Fibroblast of the aortic adventitia (primary cell): ENCODE results near the gene SLITRK2. TPM values are rescaled to one million over a fixed set of nuclear protein-coding genes. Genes with fewer than 3 reads are reported as not detected.

Experiments used
- DNase-seq: peaks from one replicate; pipeline ENCODE4 v3.0.0-alpha.2; 2010; ENCODE audit warnings: low read depth
- H3K4me3 ChIP-seq: 2 replicates; pipeline ENCODE4 v1.5.1; 2011; ENCODE audit warnings: low read depth, mild to moderate bottlenecking, control low read depth, low read length, moderate library complexity
- small RNA-seq: library from RNA; depleted of rRNA; stranded (forward); fragments of <200 nt; gene quantifications from one replicate; pipeline ENCODE3, GENCODE V24; 2012
- total RNA-seq: library from RNA; depleted of rRNA; stranded (reverse); fragments of >200 nt; gene quantifications from 2 replicates; pipeline ENCODE4 v1.2.3, GENCODE V29; 2012; ENCODE audit warnings: low replicate concordance
- TF ChIP-seq, protein P1 (sequence below): IDR thresholded peaks from 2 replicates; pipeline ENCODE4 v1.5.1; 2011; ENCODE audit warnings: mild to moderate bottlenecking, low read length, control low read depth, inconsistent platforms; ENCODE audit not compliant: insufficient read depth

The SLITRK2 gene
- total RNA-seq, 1 donor: not detected

GRCh38 chrX:145853181-145853580 is 35.6 kb downstream of the SLITRK2 start:
- TF ChIP-seq, protein P1, sequence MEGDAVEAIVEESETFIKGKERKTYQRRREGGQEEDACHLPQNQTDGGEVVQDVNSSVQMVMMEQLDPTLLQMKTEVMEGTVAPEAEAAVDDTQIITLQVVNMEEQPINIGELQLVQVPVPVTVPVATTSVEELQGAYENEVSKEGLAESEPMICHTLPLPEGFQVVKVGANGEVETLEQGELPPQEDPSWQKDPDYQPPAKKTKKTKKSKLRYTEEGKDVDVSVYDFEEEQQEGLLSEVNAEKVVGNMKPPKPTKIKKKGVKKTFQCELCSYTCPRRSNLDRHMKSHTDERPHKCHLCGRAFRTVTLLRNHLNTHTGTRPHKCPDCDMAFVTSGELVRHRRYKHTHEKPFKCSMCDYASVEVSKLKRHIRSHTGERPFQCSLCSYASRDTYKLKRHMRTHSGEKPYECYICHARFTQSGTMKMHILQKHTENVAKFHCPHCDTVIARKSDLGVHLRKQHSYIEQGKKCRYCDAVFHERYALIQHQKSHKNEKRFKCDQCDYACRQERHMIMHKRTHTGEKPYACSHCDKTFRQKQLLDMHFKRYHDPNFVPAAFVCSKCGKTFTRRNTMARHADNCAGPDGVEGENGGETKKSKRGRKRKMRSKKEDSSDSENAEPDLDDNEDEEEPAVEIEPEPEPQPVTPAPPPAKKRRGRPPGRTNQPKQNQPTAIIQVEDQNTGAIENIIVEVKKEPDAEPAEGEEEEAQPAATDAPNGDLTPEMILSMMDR: no peak
- DNase-seq: no peak
- no peak overlapping the region for H3K4me3 ChIP-seq

DNA sequence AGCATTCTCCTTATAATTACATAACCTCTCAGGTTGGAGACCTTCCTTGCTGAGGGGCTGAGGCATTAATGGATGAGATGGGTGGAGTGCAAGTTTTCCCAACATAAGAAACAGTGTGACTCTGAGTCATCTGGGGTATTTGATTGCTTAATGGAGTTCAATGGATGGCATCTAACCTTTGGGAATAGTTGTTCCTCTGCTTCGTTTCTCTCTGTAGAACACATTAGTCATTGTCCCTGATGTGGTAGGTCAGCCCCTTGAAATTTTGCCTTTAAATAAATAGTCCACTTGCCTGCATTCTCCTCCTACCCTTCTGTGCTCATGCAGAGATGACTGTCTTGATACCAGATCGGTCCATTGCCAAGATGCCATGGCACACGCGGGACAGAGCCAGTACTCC is 38.6 kb downstream of the SLITRK2 start:
- H3K4me3 ChIP-seq: no peak overlapping the region
- no peak for DNase-seq
- TF ChIP-seq, protein P1: no peak

DNA sequence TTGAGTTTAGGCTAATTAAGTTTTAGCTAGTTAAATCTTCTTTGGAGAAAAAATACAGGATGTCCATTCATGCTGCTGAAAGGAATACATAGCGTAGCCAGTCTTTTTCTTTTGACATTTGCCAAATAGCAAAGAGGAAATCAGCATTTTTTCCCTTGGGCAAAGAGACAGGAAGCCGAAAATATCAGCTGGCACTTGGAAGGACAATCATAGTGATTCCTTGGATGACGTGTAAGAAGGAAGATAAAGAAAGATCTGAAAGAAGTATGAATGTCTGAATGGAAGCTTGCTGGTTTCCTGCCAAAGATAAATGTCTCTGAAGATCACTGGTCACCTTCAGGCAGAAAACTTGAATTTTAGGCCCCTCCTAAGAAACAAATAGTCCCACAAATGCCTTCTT is 44.2 kb downstream of the SLITRK2 start:
- TF ChIP-seq, protein P1: no peak
- no peak for DNase-seq
- H3K4me3 ChIP-seq: no peak overlapping the region

DNA sequence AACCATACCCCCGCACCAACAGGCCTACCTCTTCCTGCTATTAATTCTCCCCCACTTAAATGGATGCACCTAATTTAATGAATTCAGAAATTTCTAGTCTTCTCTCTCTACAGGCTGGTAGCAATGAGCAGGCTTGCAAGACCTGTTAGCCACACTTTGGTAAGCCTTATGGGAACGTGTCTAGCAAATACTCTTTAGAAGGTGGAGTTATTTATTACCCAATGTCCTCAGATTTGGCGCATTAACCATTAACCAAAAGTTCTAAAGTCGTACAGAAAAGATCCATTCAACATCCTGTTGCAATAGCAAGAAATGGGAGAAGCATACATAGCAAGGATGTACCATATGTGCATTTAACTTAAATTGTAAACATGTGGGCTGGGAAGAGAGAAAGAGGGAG is 47.5 kb downstream of the SLITRK2 start:
- no peak overlapping the region for H3K4me3 ChIP-seq
- TF ChIP-seq, protein P1: no peak
- no peak for DNase-seq

Small RNAs within 50 kb of the gene (small RNA-seq; reads per million reads assigned to genes)
- not detected for gene AL109653.1
